Gastrocnemius medialis (tissue), 4 donors: ENCODE results near the gene ANAPC13.
A peak's percentile ranks its signal among the peaks of the same experiment; 100 is the strongest.

Experiments used
- POLR2A ChIP-seq, 2 donors: fragments of 450-650 bp; IDR thresholded peaks; one replicate each; pipeline ENCODE4 v1.6.1; 2017; ENCODE audit warnings: antibody characterized with exemption in 2 of 2, mild to moderate bottlenecking in 2 of 2, moderate library complexity in 2 of 2
- TF ChIP-seq, protein P1 (sequence below), 5 experiments: fragments of 450-650 bp in 3 of 5; fragments of 200-600 bp in 2 of 5; sonication (generic) in 2 of 5; IDR thresholded peaks in 4 of 5; conservative IDR thresholded peaks in 1 of 5; 1 replicate in 4 of 5; 2 replicates in 1 of 5; pipeline ENCODE4 v1.5.1; 2016 to 2019; ENCODE audit warnings: antibody characterized with exemption in 5 of 5, mild to moderate bottlenecking in 3 of 5, moderate library complexity in 3 of 5

DNA sequence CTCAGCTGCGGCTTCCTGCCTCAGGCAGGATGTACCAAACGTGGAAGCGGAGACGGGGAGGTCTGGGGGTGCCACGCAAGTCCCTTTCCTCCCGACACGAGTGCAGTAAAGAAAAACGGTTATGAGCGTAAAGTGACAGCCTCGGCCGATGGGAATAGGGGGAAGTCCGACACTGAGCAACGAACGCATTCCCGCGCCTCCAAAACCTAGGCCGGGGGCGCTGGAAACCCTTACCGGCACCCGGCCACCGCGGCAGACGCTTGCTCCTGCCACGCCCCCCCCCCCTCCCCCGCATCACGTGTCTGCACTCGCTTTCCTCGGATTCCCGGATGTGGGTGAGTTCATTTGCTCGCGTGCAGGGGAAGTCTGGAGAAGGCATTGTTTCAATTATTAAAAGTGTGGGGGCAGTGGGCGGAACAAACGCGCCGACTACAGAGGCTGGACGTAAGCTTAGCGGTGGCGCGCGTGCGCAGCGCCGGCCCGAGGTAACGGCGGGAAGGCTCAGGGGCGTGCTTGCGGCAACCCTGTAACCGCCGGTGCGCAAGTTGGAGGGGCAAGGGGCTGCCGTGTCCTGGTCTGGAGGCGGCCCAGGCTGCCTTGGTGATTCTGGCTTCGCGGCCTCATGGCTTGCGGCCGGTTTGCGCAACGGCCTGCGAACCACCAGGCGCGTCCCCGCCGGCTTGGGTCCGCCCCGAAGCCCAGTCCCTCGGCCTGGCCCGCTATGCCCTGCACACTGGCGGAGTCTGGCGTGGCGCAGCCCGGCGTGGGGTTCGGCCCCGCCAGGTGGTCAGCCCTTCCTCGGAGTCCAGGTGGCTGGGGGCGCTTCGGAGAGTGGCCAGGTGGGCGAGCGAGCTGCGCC, at the start of gene ANAPC13, which contains the start of gene CEP63:
- TF ChIP-seq, protein P1, sequence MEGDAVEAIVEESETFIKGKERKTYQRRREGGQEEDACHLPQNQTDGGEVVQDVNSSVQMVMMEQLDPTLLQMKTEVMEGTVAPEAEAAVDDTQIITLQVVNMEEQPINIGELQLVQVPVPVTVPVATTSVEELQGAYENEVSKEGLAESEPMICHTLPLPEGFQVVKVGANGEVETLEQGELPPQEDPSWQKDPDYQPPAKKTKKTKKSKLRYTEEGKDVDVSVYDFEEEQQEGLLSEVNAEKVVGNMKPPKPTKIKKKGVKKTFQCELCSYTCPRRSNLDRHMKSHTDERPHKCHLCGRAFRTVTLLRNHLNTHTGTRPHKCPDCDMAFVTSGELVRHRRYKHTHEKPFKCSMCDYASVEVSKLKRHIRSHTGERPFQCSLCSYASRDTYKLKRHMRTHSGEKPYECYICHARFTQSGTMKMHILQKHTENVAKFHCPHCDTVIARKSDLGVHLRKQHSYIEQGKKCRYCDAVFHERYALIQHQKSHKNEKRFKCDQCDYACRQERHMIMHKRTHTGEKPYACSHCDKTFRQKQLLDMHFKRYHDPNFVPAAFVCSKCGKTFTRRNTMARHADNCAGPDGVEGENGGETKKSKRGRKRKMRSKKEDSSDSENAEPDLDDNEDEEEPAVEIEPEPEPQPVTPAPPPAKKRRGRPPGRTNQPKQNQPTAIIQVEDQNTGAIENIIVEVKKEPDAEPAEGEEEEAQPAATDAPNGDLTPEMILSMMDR (IDR thresholded peaks at IDR 0.05 in 4 of 5, conservative IDR thresholded peaks at IDR 0.05 in 1 of 5) = no peak
- TF ChIP-seq POLR2A (IDR thresholded peaks at IDR 0.05) = peak; percentile 65 to 72
